Measurements from ENCODE around the gene B4GAT1.

- TF ChIP-seq FIP1L1 (IDR thresholded peaks at IDR 0.05; ENCODE audit: low read depth, low read length, poor library complexity, severe bottlenecking) (no peak), PCBP2 (IDR thresholded peaks at IDR 0.05; ENCODE audit: low read depth, low read length, poor library complexity, severe bottlenecking) (no peak), CTCF (IDR thresholded peaks at IDR 0.05 in 2 of 3, conservative IDR thresholded peaks at IDR 0.05 in 1 of 3; ENCODE audit: insufficient read depth in 2 of 3, low read depth in 1 of 3, low read length in 3 of 3) (peak; percentile 85 to 93 (median 87)), HEY1 (CRISPR knock-in tag; IDR thresholded peaks at IDR 0.05; ENCODE audit: borderline replicate concordance) (no peak), ZNF274 (IDR thresholded peaks at IDR 0.05; ENCODE audit: borderline replicate concordance, low read depth, low read length) (no peak), NR3C1 (CRISPR knock-in tag; IDR thresholded peaks at IDR 0.05) (no peak), KDM1A (IDR thresholded peaks at IDR 0.05) (no peak), ZBTB7A (IDR thresholded peaks at IDR 0.05; ENCODE audit: borderline replicate concordance, control insufficient read depth, low read depth, low read length) (no peak), ARID3A (IDR thresholded peaks at IDR 0.05; ENCODE audit: borderline replicate concordance, low read depth, low read length) (no peak), NBN (IDR thresholded peaks at IDR 0.05; ENCODE audit: low read depth) (no peak), BRCA1 (IDR thresholded peaks at IDR 0.05) (no peak), BRCA1 (CRISPR knock-in tag; IDR thresholded peaks at IDR 0.05) (no peak)
- TF ChIP-seq, protein P1, sequence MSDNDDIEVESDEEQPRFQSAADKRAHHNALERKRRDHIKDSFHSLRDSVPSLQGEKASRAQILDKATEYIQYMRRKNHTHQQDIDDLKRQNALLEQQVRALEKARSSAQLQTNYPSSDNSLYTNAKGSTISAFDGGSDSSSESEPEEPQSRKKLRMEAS (CRISPR knock-in tag; IDR thresholded peaks at IDR 0.05): no peak
- TF ChIP-seq, protein P2, sequence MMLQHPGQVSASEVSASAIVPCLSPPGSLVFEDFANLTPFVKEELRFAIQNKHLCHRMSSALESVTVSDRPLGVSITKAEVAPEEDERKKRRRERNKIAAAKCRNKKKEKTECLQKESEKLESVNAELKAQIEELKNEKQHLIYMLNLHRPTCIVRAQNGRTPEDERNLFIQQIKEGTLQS (IDR thresholded peaks at IDR 0.05): no peak
- TF ChIP-seq, protein P2 (CRISPR knock-in tag; conservative IDR thresholded peaks at IDR 0.05): no peak
- TF ChIP-seq, protein P3, sequence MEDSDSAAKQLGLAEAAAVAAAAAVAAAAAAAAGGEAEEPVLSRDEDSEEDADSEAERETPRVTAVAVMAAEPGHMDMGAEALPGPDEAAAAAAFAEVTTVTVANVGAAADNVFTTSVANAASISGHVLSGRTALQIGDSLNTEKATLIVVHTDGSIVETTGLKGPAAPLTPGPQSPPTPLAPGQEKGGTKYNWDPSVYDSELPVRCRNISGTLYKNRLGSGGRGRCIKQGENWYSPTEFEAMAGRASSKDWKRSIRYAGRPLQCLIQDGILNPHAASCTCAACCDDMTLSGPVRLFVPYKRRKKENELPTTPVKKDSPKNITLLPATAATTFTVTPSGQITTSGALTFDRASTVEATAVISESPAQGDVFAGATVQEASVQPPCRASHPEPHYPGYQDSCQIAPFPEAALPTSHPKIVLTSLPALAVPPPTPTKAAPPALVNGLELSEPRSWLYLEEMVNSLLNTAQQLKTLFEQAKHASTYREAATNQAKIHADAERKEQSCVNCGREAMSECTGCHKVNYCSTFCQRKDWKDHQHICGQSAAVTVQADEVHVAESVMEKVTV (CRISPR knock-in tag; IDR thresholded peaks at IDR 0.05): no peak
Observed at GRCh38 chr11:66388780-66389386, 41.5 kb upstream of the B4GAT1 start.
